BE2C (cell line): ENCODE results near the gene SLC25A30.
"Not testable (repeated sequence)": the region's sequence is repeated elsewhere in the genome, so short reads cannot be mapped to it uniquely, and the experiment has no call there.

Source experiments
- DNase-seq: peaks from one replicate; pipeline ENCODE4 v3.0.0-alpha.2; 2020
- H3K27me3 ChIP-seq: fragments of 250-450 bp; sonication (Bioruptor Pico); 2 replicates; pipeline ENCODE4 v1.5.1; 2020; ENCODE audit warnings: mild to moderate bottlenecking
- H3K36me3 ChIP-seq: fragments of 250-450 bp; sonication (Bioruptor Pico); 2 replicates; pipeline ENCODE4 v1.5.1; 2020; ENCODE audit warnings: mild to moderate bottlenecking
- H3K4me1 ChIP-seq: fragments of 250-450 bp; sonication (Bioruptor Pico); 2 replicates; pipeline ENCODE4 v1.5.1; 2020
- H3K4me3 ChIP-seq: 2 replicates; pipeline ENCODE4 v1.5.1; 2011; ENCODE audit warnings: low read depth, low read length
- H3K9me3 ChIP-seq: fragments of 250-450 bp; sonication (Bioruptor Pico); 2 replicates; pipeline ENCODE4 v1.5.1; 2020
- TF ChIP-seq, protein P1 (sequence below): IDR thresholded peaks from 2 replicates; pipeline ENCODE4 v1.5.1; 2012; ENCODE audit warnings: mild to moderate bottlenecking, low read depth, low read length

The SLC25A30 gene

DNA sequence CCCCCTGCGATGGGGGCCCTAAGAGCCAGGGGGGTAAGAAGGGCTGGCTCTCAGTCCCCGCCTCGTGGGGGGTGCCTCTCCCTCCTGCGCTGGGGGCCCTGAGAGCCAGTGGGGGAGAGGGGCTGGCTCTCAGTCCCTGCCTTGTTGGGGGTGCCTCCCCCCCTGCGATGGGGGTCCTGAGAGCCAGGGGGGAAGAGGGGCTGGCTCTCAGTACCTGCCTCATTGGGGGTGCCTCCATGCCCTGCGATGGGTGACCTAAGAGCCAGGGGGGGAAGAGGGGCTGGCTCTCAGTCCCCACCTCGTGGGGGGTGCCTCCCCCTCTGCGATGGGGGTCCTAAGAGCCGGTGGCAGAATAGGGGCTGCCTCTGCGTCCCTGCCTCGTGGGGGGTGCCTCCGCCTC is 40.9 kb downstream of the SLC25A30 start:
- not testable (repeated sequence) for H3K4me3 ChIP-seq, H3K27me3 ChIP-seq, H3K9me3 ChIP-seq

DNA sequence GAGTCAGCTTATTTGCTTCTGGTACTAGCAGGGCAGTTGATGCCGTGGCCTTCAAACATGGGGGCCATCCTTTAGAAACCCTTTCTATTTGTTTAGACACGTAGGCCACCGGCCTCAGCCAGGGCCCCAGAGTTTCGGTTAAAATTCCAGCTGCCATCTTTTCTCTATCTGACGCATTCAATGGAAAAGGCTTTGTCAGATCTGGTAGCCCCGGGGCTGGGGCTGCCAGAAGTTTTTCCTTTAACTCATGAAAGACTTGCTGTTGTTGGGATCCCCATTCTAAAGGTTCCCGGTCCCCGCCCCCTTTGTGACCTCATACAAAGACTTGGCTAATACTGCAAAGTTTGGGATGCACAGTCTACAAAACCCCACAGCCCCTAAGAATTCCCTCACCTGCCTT is 41.5 kb downstream of the SLC25A30 start:
- not testable (repeated sequence) for H3K27me3 ChIP-seq, DNase-seq, H3K4me1 ChIP-seq, H3K9me3 ChIP-seq, H3K36me3 ChIP-seq, H3K4me3 ChIP-seq

More for the DNA sequence above, 40.9 kb downstream of the SLC25A30 start:
- not testable (repeated sequence) for H3K36me3 ChIP-seq, DNase-seq, H3K4me1 ChIP-seq

DNA sequence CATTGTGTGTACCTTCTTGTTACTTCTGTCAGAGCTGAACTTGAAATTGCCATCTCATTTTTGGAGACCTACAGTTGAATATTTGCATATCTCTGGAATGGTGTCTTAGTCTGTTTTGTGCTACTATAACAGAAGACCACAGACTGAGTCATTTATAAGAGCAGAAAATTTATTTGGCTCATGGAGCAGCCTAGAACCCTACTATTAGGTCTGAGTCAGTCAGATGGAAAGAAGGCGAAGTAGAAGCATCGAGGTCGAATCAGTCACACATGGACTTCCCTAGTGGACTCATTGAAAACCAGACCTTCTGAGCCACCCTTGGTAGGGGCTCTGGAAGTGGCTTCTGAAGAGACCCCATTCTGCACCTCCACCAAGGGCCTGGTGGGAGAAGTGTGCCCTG is 43.3 kb downstream of the SLC25A30 start:
- H3K4me3 ChIP-seq, result no peak overlapping the region
- TF ChIP-seq, protein P1, sequence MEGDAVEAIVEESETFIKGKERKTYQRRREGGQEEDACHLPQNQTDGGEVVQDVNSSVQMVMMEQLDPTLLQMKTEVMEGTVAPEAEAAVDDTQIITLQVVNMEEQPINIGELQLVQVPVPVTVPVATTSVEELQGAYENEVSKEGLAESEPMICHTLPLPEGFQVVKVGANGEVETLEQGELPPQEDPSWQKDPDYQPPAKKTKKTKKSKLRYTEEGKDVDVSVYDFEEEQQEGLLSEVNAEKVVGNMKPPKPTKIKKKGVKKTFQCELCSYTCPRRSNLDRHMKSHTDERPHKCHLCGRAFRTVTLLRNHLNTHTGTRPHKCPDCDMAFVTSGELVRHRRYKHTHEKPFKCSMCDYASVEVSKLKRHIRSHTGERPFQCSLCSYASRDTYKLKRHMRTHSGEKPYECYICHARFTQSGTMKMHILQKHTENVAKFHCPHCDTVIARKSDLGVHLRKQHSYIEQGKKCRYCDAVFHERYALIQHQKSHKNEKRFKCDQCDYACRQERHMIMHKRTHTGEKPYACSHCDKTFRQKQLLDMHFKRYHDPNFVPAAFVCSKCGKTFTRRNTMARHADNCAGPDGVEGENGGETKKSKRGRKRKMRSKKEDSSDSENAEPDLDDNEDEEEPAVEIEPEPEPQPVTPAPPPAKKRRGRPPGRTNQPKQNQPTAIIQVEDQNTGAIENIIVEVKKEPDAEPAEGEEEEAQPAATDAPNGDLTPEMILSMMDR, result no peak
- H3K27me3 ChIP-seq, result no peaks in the 10 kb centered on the region
- no peak for DNase-seq
- H3K36me3 ChIP-seq, result no peaks in the 10 kb centered on the region
- no peaks in the 10 kb centered on the region for H3K4me1 ChIP-seq
- H3K9me3 ChIP-seq, result no peaks in the 10 kb centered on the region

DNA sequence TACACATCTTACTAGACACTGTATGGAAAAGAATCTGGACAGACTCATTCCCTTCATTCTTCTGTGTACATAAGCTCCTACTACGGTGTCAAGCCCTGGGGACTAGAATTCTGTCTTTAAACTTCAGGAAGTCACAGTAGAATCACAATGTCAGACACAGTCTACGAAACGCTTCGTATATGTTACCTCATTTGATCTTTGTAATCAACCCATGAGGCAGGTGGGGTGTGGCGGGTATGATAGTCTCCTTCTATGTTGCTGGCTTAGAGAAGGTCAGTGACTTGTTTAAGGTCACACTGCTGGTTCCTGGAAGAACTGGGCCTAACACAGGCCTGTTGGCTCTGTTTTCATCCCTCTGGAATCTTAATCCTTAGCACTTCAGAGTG is 45.0 kb downstream of the SLC25A30 start:
- no peak overlapping the region for H3K4me3 ChIP-seq
- no peaks in the 10 kb centered on the region for H3K9me3 ChIP-seq
- no peaks in the 10 kb centered on the region for H3K36me3 ChIP-seq
- TF ChIP-seq, protein P1, result no peak
- H3K4me1 ChIP-seq, result no peaks in the 10 kb centered on the region
- H3K27me3 ChIP-seq, result no peaks in the 10 kb centered on the region
- DNase-seq, result no peak

DNA sequence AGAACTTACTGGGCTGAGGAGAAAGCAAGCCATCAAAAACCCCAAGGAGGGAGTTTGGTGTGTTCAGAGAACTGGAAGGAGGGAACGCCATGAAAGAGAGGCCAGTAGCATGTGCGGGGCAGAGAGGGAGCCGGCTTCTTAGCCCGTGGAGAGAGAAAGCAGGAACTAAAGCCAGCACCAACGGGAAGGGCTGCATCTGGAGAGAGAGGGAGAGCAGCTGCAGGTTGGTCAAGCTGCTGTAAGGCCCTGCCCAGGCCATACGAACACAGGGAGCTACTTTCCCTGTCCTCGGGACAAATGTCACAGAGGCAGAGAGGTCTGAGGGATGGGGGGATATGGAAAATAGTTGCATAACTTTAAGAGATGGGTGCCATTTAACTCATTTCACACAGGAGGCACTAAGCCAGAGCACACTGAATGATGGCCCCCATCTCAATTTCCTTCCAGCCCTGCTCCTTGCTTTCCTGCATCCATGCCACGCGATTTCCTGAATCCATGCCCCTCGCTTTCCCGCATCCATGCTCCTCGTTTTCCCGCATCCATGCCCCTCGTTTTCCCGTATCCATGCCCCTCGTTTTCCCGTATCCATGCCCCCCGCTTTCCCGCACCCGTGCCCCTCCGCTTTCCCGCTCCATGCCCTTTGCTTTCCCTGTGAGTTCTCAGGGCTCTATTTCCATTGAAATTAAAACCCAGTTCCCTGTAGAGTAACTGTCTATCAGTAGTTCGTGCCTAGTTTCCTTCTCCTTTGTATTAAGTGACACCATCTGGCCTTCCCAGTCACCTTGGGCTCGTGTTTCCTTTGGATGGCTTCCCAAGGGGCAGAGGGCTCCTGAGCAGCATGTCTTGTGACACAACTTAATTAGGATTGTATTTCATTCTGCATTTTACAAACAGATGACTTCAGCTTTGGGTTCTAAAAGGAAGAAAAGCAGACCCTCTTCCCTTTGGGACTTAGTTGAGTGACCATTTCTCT is 45.7 kb downstream of the SLC25A30 start:
- DNase-seq, result no peak
- Histone ChIP-seq H3K4me1 (no peaks in the 10 kb centered on the region), H3K9me3 (no peaks in the 10 kb centered on the region), H3K27me3 (no peaks in the 10 kb centered on the region), H3K4me3 (no peak overlapping the region), H3K36me3 (no peaks in the 10 kb centered on the region)
- TF ChIP-seq, protein P1, result no peak

DNA sequence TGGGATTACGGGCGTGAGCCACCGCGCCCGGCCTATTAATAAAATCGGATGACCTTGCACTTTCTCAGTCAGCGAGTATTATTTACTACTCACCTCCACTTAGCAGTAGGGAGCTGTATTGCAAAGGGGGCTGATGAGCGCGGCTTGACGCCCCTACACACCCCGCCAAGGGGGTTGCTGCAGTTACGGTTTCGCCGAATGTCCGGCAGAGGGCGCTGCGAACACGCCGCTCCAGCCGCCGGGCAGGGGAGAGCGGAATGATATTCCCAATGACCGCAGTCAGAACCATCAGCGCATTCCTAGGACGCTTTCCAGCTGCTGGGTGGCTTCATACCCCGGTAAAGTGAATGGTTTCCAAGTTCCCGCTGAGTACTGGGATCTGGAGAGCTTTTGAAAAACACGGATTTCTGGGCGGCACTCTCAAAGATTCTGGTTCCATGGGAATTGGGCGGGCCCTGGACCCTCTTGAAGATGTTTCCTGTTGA is 47.2 kb downstream of the SLC25A30 start:
- Histone ChIP-seq H3K36me3 (no peaks in the 10 kb centered on the region), H3K4me1 (no peaks in the 10 kb centered on the region), H3K9me3 (no peaks in the 10 kb centered on the region), H3K27me3 (no peaks in the 10 kb centered on the region), H3K4me3 (no peak overlapping the region)
- DNase-seq, result peak; percentile 73
- TF ChIP-seq, protein P1, result peak; percentile 97

DNA sequence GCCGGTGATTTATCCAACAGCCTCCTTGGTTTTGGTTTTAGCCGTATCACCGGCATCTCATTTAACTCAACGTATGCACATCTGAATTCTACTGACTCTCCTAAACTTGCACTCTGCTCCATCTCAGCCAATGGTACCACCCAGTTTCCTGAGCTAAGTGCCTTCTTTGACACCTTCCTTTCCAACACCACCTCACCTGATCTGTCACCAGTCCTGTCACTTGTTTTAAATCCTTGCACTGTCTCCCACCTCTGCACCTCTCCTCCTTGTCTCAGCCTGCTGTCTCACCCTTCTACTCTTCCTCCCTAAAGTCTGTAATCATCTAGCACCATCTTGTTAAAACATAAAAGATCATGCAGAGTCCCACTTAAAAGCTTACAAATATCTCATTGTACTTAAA is 49.1 kb downstream of the SLC25A30 start:
- Histone ChIP-seq H3K36me3 (no peaks in the 10 kb centered on the region), H3K27me3 (no peaks in the 10 kb centered on the region), H3K4me1 (no peaks in the 10 kb centered on the region), H3K4me3 (no peak overlapping the region), H3K9me3 (no peaks in the 10 kb centered on the region)
- no peak for DNase-seq
- TF ChIP-seq, protein P1, result no peak
